ENCODE data around the gene SIAH2. TPM values are rescaled to one million over a fixed set of nuclear protein-coding genes. Genes with fewer than 3 reads are reported as not detected.

SIAH2 gene
- polyA plus RNA-seq, 3 donors: 24.6 to 43.5 (median 28.2) TPM

GRCh38 chr3:150783920-150784746, 21.2 kb upstream of the SIAH2 start:
- Histone ChIP-seq H3K9me3 (replicated peaks in 1 of 2; ENCODE audit: control insufficient read depth in 1 of 2, insufficient read depth in 1 of 2, low read length in 2 of 2) (no peaks in the 10 kb centered on the region), H4K20me1 (ENCODE audit: insufficient read depth, low read length) (no peaks in the 10 kb centered on the region), H3K9ac (ENCODE audit: insufficient read depth, low read length, poor library complexity, severe bottlenecking) (no peak overlapping the region), H3K27me3 (ENCODE audit: control insufficient read depth in 2 of 2, insufficient read depth in 2 of 2, low read length in 2 of 2) (peaks cover 3% of the 10 kb centered on the region in 2 donors), H3K4me2 (replicated peaks; ENCODE audit: extremely low read depth, low read length, poor library complexity, severe bottlenecking) (no peak overlapping the region), H3K79me2 (ENCODE audit: insufficient read depth, low read length) (no peaks in the 10 kb centered on the region), H3K27ac (ENCODE audit: low read depth in 1 of 2, low read length in 2 of 2) (no peak overlapping the region), H3K36me3 (replicated peaks in 1 of 2; ENCODE audit: control insufficient read depth in 1 of 2, insufficient read depth in 2 of 2, low read length in 2 of 2) (no peaks in the 10 kb centered on the region), H2AFZ (ENCODE audit: insufficient read depth, low read depth, low read length, poor library complexity, severe bottlenecking) (no peak overlapping the region), H3K4me3 (replicated peaks in 1 of 3; ENCODE audit: low read depth in 2 of 3, low read length in 3 of 3) (no peak overlapping the region), H3K4me1 (ENCODE audit: control insufficient read depth in 1 of 2, insufficient read depth in 2 of 2, low read length in 2 of 2) (no peaks in the 10 kb centered on the region)
- Mint-ChIP-seq H3K27me3 (ENCODE audit: low read depth in 3 of 3) (peaks cover 4 to 9% (median 6%) of the 10 kb centered on the region in 3 donors), H3K4me3 (no peak overlapping the region), H3K36me3 (no peaks in the 10 kb centered on the region), H3K9me3 (peaks cover 0 to 1% (median 0%) of the 10 kb centered on the region in 7 donors), H3K27ac (no peak overlapping the region), H3K4me1 (peaks cover 3% of the 10 kb centered on the region)
- intact Hi-C loops (cut with micrococcal nuclease): loop anchor here in 1 of 2 donors (10.0 kb wide), 2 partner anchors 81 to 361 kb away; no protein-coding TSS in a partner anchor
- no CpG with 5 or more reads among the region's 5 CpGs for WGBS (ENCODE audit: insufficient coverage)
- TF ChIP-seq CTCF (IDR thresholded peaks at IDR 0.05): no peak
- no peak for DNase-seq

DNA sequence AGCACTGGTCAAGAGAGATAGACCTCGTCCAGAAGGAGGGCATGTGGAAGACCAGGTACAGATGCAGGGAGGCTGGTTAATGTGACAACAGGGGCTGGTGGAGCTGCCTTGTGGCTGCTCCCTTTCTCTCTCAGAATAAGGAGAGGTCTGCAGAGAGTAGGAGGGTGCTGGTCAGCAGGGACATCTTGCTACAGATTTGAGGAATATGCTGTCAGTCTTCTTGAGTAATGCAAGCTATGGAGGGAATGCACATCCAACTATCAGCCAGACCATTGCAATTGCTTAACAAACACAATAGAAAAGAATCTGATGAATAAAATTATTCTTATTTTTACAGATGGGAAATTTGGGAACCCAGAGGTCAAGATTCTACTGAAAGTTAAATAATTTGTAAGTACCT, 20.3 kb upstream of the SIAH2 start:
- H3K27me3 ChIP-seq (ENCODE audit: control insufficient read depth in 2 of 2, insufficient read depth in 2 of 2, low read length in 2 of 2): peaks cover 0 to 3% of the 10 kb centered on the region in 2 donors
- no peaks in the 10 kb centered on the region for H3K79me2 ChIP-seq (ENCODE audit: insufficient read depth, low read length)
- no peak overlapping the region for H3K4me2 ChIP-seq (replicated peaks; ENCODE audit: extremely low read depth, low read length, poor library complexity, severe bottlenecking)
- H3K4me3 ChIP-seq (replicated peaks in 1 of 3; ENCODE audit: low read depth in 2 of 3, low read length in 3 of 3): no peak overlapping the region
- Mint-ChIP-seq H3K27me3 (ENCODE audit: low read depth in 3 of 3) (peaks cover 4 to 6% (median 5%) of the 10 kb centered on the region in 3 donors), H3K4me3 (no peak overlapping the region), H3K4me1 (peaks cover 3% of the 10 kb centered on the region), H3K36me3 (no peaks in the 10 kb centered on the region), H3K9me3 (peaks cover 0 to 3% (median 0%) of the 10 kb centered on the region in 7 donors), H3K27ac (peak overlapping the region in 1 of 7 donors; percentile 9)
- no peaks in the 10 kb centered on the region for H3K36me3 ChIP-seq (replicated peaks in 1 of 2; ENCODE audit: control insufficient read depth in 1 of 2, insufficient read depth in 2 of 2, low read length in 2 of 2)
- no peak overlapping the region for H3K9ac ChIP-seq (ENCODE audit: insufficient read depth, low read length, poor library complexity, severe bottlenecking)
- no peaks in the 10 kb centered on the region for H3K4me1 ChIP-seq (ENCODE audit: control insufficient read depth in 1 of 2, insufficient read depth in 2 of 2, low read length in 2 of 2)
- TF ChIP-seq CTCF (IDR thresholded peaks at IDR 0.05): no peak
- no peak for DNase-seq
- H4K20me1 ChIP-seq (ENCODE audit: insufficient read depth, low read length): no peaks in the 10 kb centered on the region
- intact Hi-C loops (cut with micrococcal nuclease): loop anchor here in 1 of 2 donors (10.0 kb wide), 2 partner anchors 81 to 361 kb away; no protein-coding TSS in a partner anchor
- no peak overlapping the region for H3K27ac ChIP-seq (ENCODE audit: low read depth in 1 of 2, low read length in 2 of 2)
- no peaks in the 10 kb centered on the region for H3K9me3 ChIP-seq (replicated peaks in 1 of 2; ENCODE audit: control insufficient read depth in 1 of 2, insufficient read depth in 1 of 2, low read length in 2 of 2)
- H2AFZ ChIP-seq (ENCODE audit: insufficient read depth, low read depth, low read length, poor library complexity, severe bottlenecking): no peak overlapping the region
- 63% methylated on average over 1 of the region's 1 CpG for WGBS (ENCODE audit: insufficient coverage)

Data from CD14-positive monocyte (primary cell).